H4 (cell line): ENCODE results near the gene PALLD. TPM values are rescaled to one million over a fixed set of nuclear protein-coding genes. Genes with fewer than 3 reads are reported as not detected.

ENCODE experiments used
- DNase-seq: peaks from one replicate; pipeline ENCODE4 v3.0.0-alpha.2; 2015; ENCODE audit warnings: low spot score
- total RNA-seq: library from RNA; depleted of rRNA; stranded (reverse); fragments of >200 nt; shearing (Covaris generic); gene quantifications from 2 replicates; pipeline ENCODE4 v1.2.3, GENCODE V29; 2014

The PALLD gene
- total RNA-seq, 1 experiment from 2014 or later = 82.3 TPM

- DNase-seq = no peak
Measured at GRCh38 chr4:168731706-168732414, 235.0 kb downstream of the PALLD start.

- DNase-seq = no peak
Measured at GRCh38 chr4:168732714-168733113, 235.9 kb downstream of the PALLD start.

GRCh38 chr4:168734703-168735678, 238.1 kb downstream of the PALLD start:
- DNase-seq = no peak

GRCh38 chr4:168735735-168736134, 238.9 kb downstream of the PALLD start:
- no peak for DNase-seq

GRCh38 chr4:168736860-168737805, 240.3 kb downstream of the PALLD start:
- DNase-seq = no peak

GRCh38 chr4:168737806-168738172, 240.9 kb downstream of the PALLD start:
- no peak for DNase-seq

GRCh38 chr4:168739886-168740285, 243.0 kb downstream of the PALLD start:
- no peak for DNase-seq

- no peak for DNase-seq
Measured at GRCh38 chr4:168740691-168741090, 243.8 kb downstream of the PALLD start.

- no peak for DNase-seq
Measured at GRCh38 chr4:168741281-168742173, 244.7 kb downstream of the PALLD start.

- no peak for DNase-seq
Measured at GRCh38 chr4:168743131-168743530, 246.3 kb downstream of the PALLD start.

- DNase-seq = peak; percentile 50
Measured at GRCh38 chr4:168743601-168744000, 246.7 kb downstream of the PALLD start.

- DNase-seq = no peak
Measured at GRCh38 chr4:168744021-168744420, 247.2 kb downstream of the PALLD start.

- no peak for DNase-seq
Measured at GRCh38 chr4:168748807-168749206, 252.0 kb downstream of the PALLD start.

GRCh38 chr4:168751263-168752225, 254.7 kb downstream of the PALLD start:
- DNase-seq = no peak

- no peak for DNase-seq
Measured at GRCh38 chr4:168755598-168756477, 259.0 kb downstream of the PALLD start.

- DNase-seq = no peak
Measured at GRCh38 chr4:168757500-168757899, 260.6 kb downstream of the PALLD start.

- DNase-seq = peak; percentile 21
Measured at GRCh38 chr4:168758351-168758876, 261.6 kb downstream of the PALLD start.

GRCh38 chr4:168759321-168759720, 262.5 kb downstream of the PALLD start:
- no peak for DNase-seq
